HG03571 (cell line): ENCODE measurements around the gene NME7.

Experiments used
- ATAC-seq: cut with Tn5 transposase; IDR thresholded peaks from one replicate; pipeline ENCODE4 v1.9.1; 2021; ENCODE audit not compliant: unreplicated experiment

Gene NME7

GRCh38 chr1:169108863-169109560 lies 258.6 kb downstream of the NME7 start:
- ATAC-seq = no peak

- no peak for ATAC-seq
Observed at GRCh38 chr1:169108223-169108622, 259.4 kb downstream of the NME7 start.

GRCh38 chr1:169107603-169108208 lies 259.9 kb downstream of the NME7 start:
- ATAC-seq = no peak

GRCh38 chr1:169106921-169107602 lies 260.5 kb downstream of the NME7 start:
- ATAC-seq = no peak

- peak; percentile 81 for ATAC-seq
Observed at GRCh38 chr1:169106095-169106920, 261.3 kb downstream of the NME7 start, which contains the start of gene ATP1B1. ATP1B1 (plus strand) TSS chr1:169106690; CDS start chr1:169106830, 140 bp downstream.

- ATAC-seq = peak; percentile 42
Observed at GRCh38 chr1:169105434-169106094, 262.0 kb downstream of the NME7 start.

GRCh38 chr1:169105087-169105433 lies 262.5 kb downstream of the NME7 start:
- no peak for ATAC-seq

GRCh38 chr1:169103480-169103893 lies 264.1 kb downstream of the NME7 start:
- no peak for ATAC-seq

- ATAC-seq = no peak
Observed at GRCh38 chr1:169103002-169103401, 264.6 kb downstream of the NME7 start.

- ATAC-seq = no peak
Observed at GRCh38 chr1:169102567-169102966, 265.0 kb downstream of the NME7 start.

- no peak for ATAC-seq
Observed at GRCh38 chr1:169100651-169101088, 266.9 kb downstream of the NME7 start.

GRCh38 chr1:169100208-169100607 lies 267.4 kb downstream of the NME7 start:
- ATAC-seq = no peak

- no peak for ATAC-seq
Observed at GRCh38 chr1:169099561-169099960, 268.0 kb downstream of the NME7 start.

GRCh38 chr1:169098380-169098779 lies 269.2 kb downstream of the NME7 start:
- no peak for ATAC-seq

- no peak for ATAC-seq
Observed at GRCh38 chr1:169094897-169095569, 272.6 kb downstream of the NME7 start.

GRCh38 chr1:169092399-169092798 lies 275.2 kb downstream of the NME7 start:
- no peak for ATAC-seq

- ATAC-seq = peak; percentile 73
Observed at GRCh38 chr1:169091480-169091941, 276.1 kb downstream of the NME7 start.

GRCh38 chr1:169090900-169091311 lies 276.7 kb downstream of the NME7 start:
- peak; percentile 45 for ATAC-seq

- ATAC-seq = no peak
Observed at GRCh38 chr1:169090308-169090899, 277.2 kb downstream of the NME7 start.

GRCh38 chr1:169089776-169090175 lies 277.8 kb downstream of the NME7 start:
- ATAC-seq = no peak
